CD4-positive, CD25-positive, alpha-beta regulatory T cell (primary cell): ENCODE data around the gene RAB3IL1. TPM values are rescaled to one million over a fixed set of nuclear protein-coding genes. Genes with fewer than 3 reads are reported as not detected.

ENCODE experiments used
- ATAC-seq, 2 donors: fragments of 150-1000 bp; cut with Tn5 transposase; one replicate each; pipeline ENCODE4 v1.10.0; 2021; ENCODE audit warnings: low read depth in 2 of 2, moderate number of reproducible peaks in 2 of 2, moderate library complexity in 1 of 2
- DNase-seq, 3 donors: peaks; one replicate each; pipeline versions ENCODE4 v3.0.0 to v3.0.0-alpha.2; 2012 to 2022; ENCODE audit warnings: mixed read lengths in 1 of 3
- H3K27ac ChIP-seq: one replicate; pipeline ENCODE4 v1.7.0; 2013; ENCODE audit warnings: mild to moderate bottlenecking, low read length; ENCODE audit not compliant: insufficient read depth, poor library complexity, severe bottlenecking
- H3K27me3 ChIP-seq: one replicate; pipeline ENCODE4 v1.7.0; 2013; ENCODE audit warnings: low read length; ENCODE audit not compliant: control insufficient read depth, insufficient read depth
- H3K36me3 ChIP-seq: one replicate; pipeline ENCODE4 v1.7.0; 2013; ENCODE audit warnings: mild to moderate bottlenecking, low read length, moderate library complexity; ENCODE audit not compliant: control insufficient read depth, insufficient read depth
- H3K4me1 ChIP-seq: 2 replicates; pipeline ENCODE4 v1.7.0; 2013; ENCODE audit warnings: mild to moderate bottlenecking, low read length; ENCODE audit not compliant: insufficient read depth, control insufficient read depth, poor library complexity, severe bottlenecking
- H3K4me3 ChIP-seq: one replicate; pipeline ENCODE4 v1.7.0; 2013; ENCODE audit warnings: low read depth, mild to moderate bottlenecking, low read length, moderate library complexity
- H3K9me3 ChIP-seq, 2 experiments: 1 replicate in 1 of 2; 2 replicates in 1 of 2; pipeline ENCODE4 v1.7.0; 2013; ENCODE audit warnings: low read length in 2 of 2, mild to moderate bottlenecking in 1 of 2, moderate library complexity in 1 of 2; ENCODE audit not compliant: control insufficient read depth in 2 of 2
- H3K27ac Mint-ChIP-seq, 3 donors: one replicate each; pipeline ENCODE4 v1.8.0; 2020 to 2022; ENCODE audit warnings: mild to moderate bottlenecking in 3 of 3, mixed read lengths in 3 of 3, moderate library complexity in 2 of 3
- H3K27me3 Mint-ChIP-seq: one replicate; pipeline ENCODE4 v1.8.0; 2022; ENCODE audit warnings: mild to moderate bottlenecking, mixed read lengths
- H3K36me3 Mint-ChIP-seq: one replicate; pipeline ENCODE4 v1.8.0; 2020; ENCODE audit warnings: mixed read lengths
- H3K4me1 Mint-ChIP-seq, 4 donors: one replicate each; pipeline ENCODE4 v1.8.0; 2020 to 2022; ENCODE audit warnings: mixed read lengths in 4 of 4, mild to moderate bottlenecking in 1 of 4
- H3K4me3 Mint-ChIP-seq, 4 donors: one replicate each; pipeline ENCODE4 v1.8.0; 2020 to 2022; ENCODE audit warnings: mild to moderate bottlenecking in 4 of 4, mixed read lengths in 4 of 4, moderate library complexity in 3 of 4
- H3K9me3 Mint-ChIP-seq, 7 donors: one replicate each; pipeline ENCODE4 v1.8.0; 2020 to 2022; ENCODE audit warnings: mixed read lengths in 7 of 7, mild to moderate bottlenecking in 3 of 7, moderate library complexity in 2 of 7
- polyA plus RNA-seq, 4 donors: library from polyadenylated mRNA; unstranded; fragments of 300-500 nt; fragmentation: Illumina TruSeq; gene quantifications; one replicate each; pipeline ENCODE4 v1.2.3, GENCODE V29; 2021
- total RNA-seq: library from RNA; stranded (reverse); gene quantifications from one replicate; pipeline ENCODE4 v1.2.3, GENCODE V29; 2022

The RAB3IL1 gene
- total and polyA plus RNA-seq, 5 donors from 2014 or later, result not detected

DNA sequence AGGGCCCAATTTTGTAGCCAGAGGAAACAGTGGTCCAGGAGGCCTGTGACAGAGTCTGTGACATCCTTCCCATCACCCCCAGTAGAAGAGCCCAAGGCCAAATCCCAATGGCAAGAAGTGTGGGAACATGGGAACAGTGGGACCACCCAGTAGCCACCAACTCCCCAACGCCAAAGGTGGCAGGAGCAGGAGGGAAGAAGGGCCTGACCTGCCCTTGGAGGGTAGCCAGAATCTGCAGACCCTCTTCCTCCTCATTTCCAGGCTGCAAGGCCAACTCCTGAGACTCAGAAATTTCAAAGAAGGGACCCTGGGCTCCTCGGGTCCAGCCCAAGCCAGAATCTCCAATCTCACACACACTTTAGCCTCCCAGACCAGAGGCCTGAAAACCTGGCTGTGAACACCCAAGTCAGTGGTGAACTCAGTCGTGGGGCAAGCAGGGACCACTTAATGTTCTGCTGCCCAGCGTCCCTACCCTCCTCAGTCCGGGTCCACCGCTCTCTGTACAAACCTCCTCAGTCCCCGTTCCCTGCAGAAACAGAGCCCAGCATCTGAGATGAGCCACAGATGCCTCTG lies 6.2 kb downstream of the RAB3IL1 start:
- ATAC-seq, result no peak
- no peak overlapping the region for H3K27ac Mint-ChIP-seq
- H3K4me1 Mint-ChIP-seq, result peaks cover 0 to 3% (median 0%) of the 10 kb centered on the region in 4 donors
- no peak overlapping the region for H3K4me3 Mint-ChIP-seq
- no peak for DNase-seq
- no peak overlapping the region for H3K4me3 ChIP-seq
- peaks cover 3% of the 10 kb centered on the region for H3K27me3 ChIP-seq
- H3K27ac ChIP-seq, result no peak overlapping the region
- H3K9me3 Mint-ChIP-seq, result peaks cover 0 to 2% (median 0%) of the 10 kb centered on the region in 7 donors
- peaks cover 13% of the 10 kb centered on the region for H3K27me3 Mint-ChIP-seq
- H3K9me3 ChIP-seq, result no peaks in the 10 kb centered on the region
- H3K4me1 ChIP-seq, result no peaks in the 10 kb centered on the region
- H3K36me3 ChIP-seq, result no peaks in the 10 kb centered on the region
- H3K36me3 Mint-ChIP-seq, result no peaks in the 10 kb centered on the region

DNA sequence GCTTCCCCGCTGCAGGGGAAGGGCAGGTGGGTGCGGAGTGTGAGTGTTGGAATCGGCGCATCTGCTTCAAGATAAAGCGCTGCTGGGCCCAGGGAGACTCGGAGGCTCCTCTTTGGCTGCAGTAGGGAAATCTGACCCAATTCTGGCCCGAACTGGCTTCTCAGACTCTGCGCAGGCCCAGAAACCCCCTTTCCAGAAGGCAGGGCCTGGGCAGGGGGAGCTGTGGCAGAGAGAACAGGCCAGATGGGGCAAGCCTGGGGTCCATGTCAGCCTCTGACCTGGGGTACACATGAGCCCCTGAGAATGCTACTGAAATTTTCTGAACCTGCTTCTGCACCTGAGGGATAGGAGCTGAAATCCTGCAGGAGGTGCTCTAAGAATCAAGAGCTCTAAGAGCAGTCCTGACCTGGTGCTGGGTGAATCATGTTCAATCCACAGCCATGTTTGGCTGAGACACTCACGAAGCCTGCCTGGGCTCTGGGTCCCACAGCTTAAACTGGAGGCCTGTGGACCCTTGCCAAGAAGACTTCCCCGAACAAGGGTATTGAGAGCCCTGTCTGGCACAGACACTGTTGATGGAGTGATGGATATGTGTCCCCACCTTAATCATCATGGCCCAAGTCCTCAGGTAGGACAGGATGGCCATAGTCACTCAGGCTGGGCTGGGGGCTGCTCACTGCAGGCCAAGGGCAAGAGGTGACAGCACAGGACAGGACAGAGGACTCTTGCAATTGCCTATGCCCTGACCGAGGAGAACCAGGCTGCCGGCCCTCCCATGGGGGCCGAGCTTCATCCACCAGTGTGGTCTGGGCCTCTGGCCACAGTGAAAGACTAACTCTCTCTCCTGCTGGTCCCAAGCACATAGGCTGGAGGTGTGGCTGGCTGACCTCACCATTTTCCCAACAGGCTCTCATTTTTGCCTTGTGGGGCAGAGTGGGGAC lies 6.9 kb downstream of the RAB3IL1 start:
- Histone ChIP-seq H3K27ac (no peak overlapping the region), H3K36me3 (no peaks in the 10 kb centered on the region), H3K27me3 (peaks cover 2% of the 10 kb centered on the region), H3K9me3 (no peaks in the 10 kb centered on the region), H3K4me1 (no peaks in the 10 kb centered on the region), H3K4me3 (no peak overlapping the region)
- Mint-ChIP-seq H3K27ac (no peak overlapping the region), H3K27me3 (peaks cover 7% of the 10 kb centered on the region), H3K36me3 (no peaks in the 10 kb centered on the region), H3K4me3 (no peak overlapping the region), H3K9me3 (no peaks in the 10 kb centered on the region), H3K4me1 (peaks cover 0 to 3% (median 0%) of the 10 kb centered on the region in 4 donors)
- DNase-seq (no peak), ATAC-seq (no peak)

- Histone ChIP-seq H3K4me1 (no peaks in the 10 kb centered on the region), H3K4me3 (no peak overlapping the region), H3K27me3 (no peaks in the 10 kb centered on the region), H3K27ac (no peak overlapping the region), H3K36me3 (no peaks in the 10 kb centered on the region), H3K9me3 (no peaks in the 10 kb centered on the region)
- Mint-ChIP-seq H3K4me1 (no peaks in the 10 kb centered on the region), H3K27ac (no peak overlapping the region), H3K4me3 (no peak overlapping the region), H3K36me3 (no peaks in the 10 kb centered on the region), H3K9me3 (no peaks in the 10 kb centered on the region), H3K27me3 (no peaks in the 10 kb centered on the region)
- ATAC-seq (no peak), DNase-seq (no peak)
These were observed 8.5 kb downstream of the RAB3IL1 start for GRCh38 chr11:61908730-61909316.

DNA sequence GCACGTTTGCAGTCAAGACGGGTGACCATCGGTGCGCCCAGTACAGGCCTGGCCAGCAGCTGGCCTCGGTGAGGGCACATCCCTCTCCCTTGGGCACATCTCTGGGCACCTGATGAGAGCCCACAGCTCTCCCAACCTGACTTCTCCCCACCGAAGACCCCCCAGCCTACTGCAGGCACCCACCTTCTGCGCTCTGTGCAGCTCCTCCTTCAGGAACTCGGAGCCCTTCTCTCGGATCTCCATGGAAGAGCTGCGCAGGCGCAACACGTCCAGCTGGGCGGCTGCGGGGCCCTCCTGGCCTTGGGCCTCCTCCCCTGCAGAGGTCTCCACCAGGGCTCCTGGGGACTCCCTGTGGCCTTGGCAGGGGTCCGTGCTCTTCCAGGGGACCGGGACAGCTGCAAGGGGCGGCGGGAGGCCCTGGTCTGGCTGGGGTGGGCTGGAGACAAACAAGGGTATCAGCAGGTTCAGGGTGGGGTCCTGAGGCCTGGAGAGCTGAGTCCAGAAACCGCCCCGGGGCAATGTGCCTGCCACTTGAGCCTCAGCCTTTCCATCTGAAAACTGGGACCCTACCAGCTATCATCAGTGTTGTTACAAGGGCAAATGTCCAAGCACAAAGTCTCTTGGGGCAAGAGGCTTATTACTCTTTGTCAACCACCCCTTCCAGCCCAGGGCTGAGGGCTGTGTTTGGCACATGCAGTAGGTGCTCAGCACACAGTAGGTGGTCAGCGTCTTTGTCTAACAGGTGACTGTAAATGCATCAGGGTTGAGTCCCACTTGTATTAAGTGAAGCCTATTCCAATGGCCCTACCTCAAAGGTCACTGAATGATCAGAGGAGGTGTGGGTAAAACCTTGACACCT lies 9.3 kb downstream of the RAB3IL1 start:
- Mint-ChIP-seq H3K27me3 (no peaks in the 10 kb centered on the region), H3K27ac (peak overlapping the region in 1 of 3 donors; percentile 77), H3K4me3 (no peak overlapping the region), H3K36me3 (no peaks in the 10 kb centered on the region), H3K4me1 (no peaks in the 10 kb centered on the region), H3K9me3 (no peaks in the 10 kb centered on the region)
- Histone ChIP-seq H3K27ac (no peak overlapping the region), H3K4me1 (no peaks in the 10 kb centered on the region), H3K4me3 (no peak overlapping the region), H3K27me3 (no peaks in the 10 kb centered on the region), H3K36me3 (no peaks in the 10 kb centered on the region), H3K9me3 (no peaks in the 10 kb centered on the region)
- ATAC-seq, result no peak
- DNase-seq, result no peak

DNA sequence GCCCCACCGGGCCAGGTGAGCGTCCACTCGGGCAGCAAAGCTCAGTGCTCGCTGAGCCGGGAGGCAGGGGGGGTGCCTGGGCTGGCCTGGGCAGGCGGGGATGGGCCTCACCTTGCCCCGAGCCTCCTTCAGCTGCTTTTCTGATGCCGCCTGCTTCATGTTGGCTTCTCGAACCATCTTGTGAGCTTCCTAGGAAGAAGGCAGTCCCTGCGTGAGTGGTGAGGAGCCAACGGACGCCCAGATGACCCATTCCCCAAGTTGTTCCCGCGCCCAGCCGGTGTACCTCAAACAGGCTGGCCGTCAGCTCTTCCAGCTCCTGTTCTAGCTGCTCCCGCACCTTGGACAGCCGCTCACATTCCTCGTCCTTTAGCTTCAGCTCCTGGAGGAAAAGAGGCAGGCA lies 10.1 kb downstream of the RAB3IL1 start:
- no peaks in the 10 kb centered on the region for H3K27me3 ChIP-seq
- peaks cover 0 to 3% (median 0%) of the 10 kb centered on the region in 4 donors for H3K4me1 Mint-ChIP-seq
- no peak overlapping the region for H3K4me3 ChIP-seq
- H3K36me3 ChIP-seq, result no peaks in the 10 kb centered on the region
- H3K27ac Mint-ChIP-seq, result no peak overlapping the region
- H3K9me3 ChIP-seq, result no peaks in the 10 kb centered on the region
- no peak for ATAC-seq
- no peak for DNase-seq
- no peak overlapping the region for H3K27ac ChIP-seq
- H3K4me3 Mint-ChIP-seq, result no peak overlapping the region
- no peaks in the 10 kb centered on the region for H3K4me1 ChIP-seq
- H3K9me3 Mint-ChIP-seq, result no peaks in the 10 kb centered on the region
- no peaks in the 10 kb centered on the region for H3K27me3 Mint-ChIP-seq
- H3K36me3 Mint-ChIP-seq, result no peaks in the 10 kb centered on the region

GRCh38 chr11:61906522-61906909 lies 10.8 kb downstream of the RAB3IL1 start:
- Histone ChIP-seq H3K36me3 (no peaks in the 10 kb centered on the region), H3K27me3 (no peaks in the 10 kb centered on the region), H3K4me3 (no peak overlapping the region), H3K9me3 (no peaks in the 10 kb centered on the region), H3K27ac (no peak overlapping the region), H3K4me1 (no peaks in the 10 kb centered on the region)
- Mint-ChIP-seq H3K4me3 (no peak overlapping the region), H3K9me3 (no peaks in the 10 kb centered on the region), H3K36me3 (no peaks in the 10 kb centered on the region), H3K27ac (no peak overlapping the region), H3K4me1 (peaks cover 0 to 3% (median 0%) of the 10 kb centered on the region in 4 donors), H3K27me3 (no peaks in the 10 kb centered on the region)
- DNase-seq (no peak), ATAC-seq (no peak)

GRCh38 chr11:61905801-61906521 lies 11.4 kb downstream of the RAB3IL1 start:
- DNase-seq, result no peak
- H3K27me3 Mint-ChIP-seq, result no peaks in the 10 kb centered on the region
- Histone ChIP-seq H3K27me3 (no peaks in the 10 kb centered on the region), H3K9me3 (no peaks in the 10 kb centered on the region), H3K36me3 (no peaks in the 10 kb centered on the region), H3K4me1 (no peaks in the 10 kb centered on the region), H3K27ac (no peak overlapping the region), H3K4me3 (no peak overlapping the region)
- H3K4me1 Mint-ChIP-seq, result peaks cover 0 to 3% (median 0%) of the 10 kb centered on the region in 4 donors
- no peak overlapping the region for H3K27ac Mint-ChIP-seq
- H3K36me3 Mint-ChIP-seq, result no peaks in the 10 kb centered on the region
- no peak overlapping the region for H3K4me3 Mint-ChIP-seq
- no peaks in the 10 kb centered on the region for H3K9me3 Mint-ChIP-seq
- no peak for ATAC-seq
